Activated T-helper 1 cell treated with anti-CD3 and anti-CD28 coated beads, Interleukin-12 subunit alpha, Interleukin-12 subunit beta, Interleukin-2, Interleukin-4 antibody, amounts not matched to agents 30 ng/mL and 10 ng/mL and 1 ng/mL, durations not matched to agents 14 hours and 24 hours and 36 hours (primary cell): ENCODE measurements around the gene MDC1. TPM values are rescaled to one million over a fixed set of nuclear protein-coding genes. Genes with fewer than 3 reads are reported as not detected.
A peak's percentile ranks its signal among the peaks of the same experiment; 100 is the strongest.
"Not testable (repeated sequence)": the region's sequence is repeated elsewhere in the genome, so short reads cannot be mapped to it uniquely, and the experiment has no call there.

Source experiments
- DNase-seq: peaks from one replicate; pipeline ENCODE4 v3.0.0; 2021; ENCODE audit warnings: low spot score
- H3K27ac Mint-ChIP-seq: one replicate; pipeline ENCODE4 v1.8.0; 2021; ENCODE audit warnings: mild to moderate bottlenecking, mixed read lengths
- H3K27me3 Mint-ChIP-seq: one replicate; pipeline ENCODE4 v1.8.0; 2022; ENCODE audit warnings: mild to moderate bottlenecking, moderate library complexity, mixed read lengths; ENCODE audit not compliant: insufficient read depth
- H3K36me3 Mint-ChIP-seq: one replicate; pipeline ENCODE4 v1.8.0; 2021; ENCODE audit warnings: low read depth, mixed read lengths
- H3K4me1 Mint-ChIP-seq: one replicate; pipeline ENCODE4 v1.8.0; 2021; ENCODE audit warnings: low read depth, mixed read lengths
- H3K4me3 Mint-ChIP-seq: one replicate; pipeline ENCODE4 v1.8.0; 2021; ENCODE audit warnings: mild to moderate bottlenecking, moderate library complexity, mixed read lengths
- H3K9me3 Mint-ChIP-seq: one replicate; pipeline ENCODE4 v1.8.0; 2021; ENCODE audit warnings: mixed read lengths
- intact Hi-C: fragments of 100-400 bp; cut with micrococcal nuclease; formaldehyde crosslinking; loops from one replicate; pipeline ENCODE4 v1.15.1; 2024
- total RNA-seq: library from RNA; stranded (reverse); gene quantifications from 2 replicates; pipeline ENCODE4 v1.2.3, GENCODE V29; 2022

Gene MDC1
- total RNA-seq, 1 donor from 2014 or later, result 93.7 TPM

GRCh38 chr6:30724906-30725667, 8.0 kb upstream of the MDC1 start:
- H3K27me3 Mint-ChIP-seq, result no peaks in the 10 kb centered on the region
- peaks cover 44% of the 10 kb centered on the region for H3K4me1 Mint-ChIP-seq
- H3K9me3 Mint-ChIP-seq, result no peaks in the 10 kb centered on the region
- no peak for DNase-seq
- H3K27ac Mint-ChIP-seq, result peak overlapping the region; percentile 6
- intact Hi-C loops, result loop anchor here (1.0 kb wide), 1 partner anchor 10 kb away; no protein-coding TSS in a partner anchor
- H3K4me3 Mint-ChIP-seq, result peak overlapping the region; percentile 77
- peaks cover 65% of the 10 kb centered on the region for H3K36me3 Mint-ChIP-seq

- H3K27me3 Mint-ChIP-seq, DNase-seq, intact Hi-C loops, H3K9me3 Mint-ChIP-seq: not testable (repeated sequence)
- Mint-ChIP-seq H3K4me1 (peaks cover 48% of the 10 kb centered on the region), H3K4me3 (peak overlapping the region; percentile 95), H3K27ac (peak overlapping the region; percentile 78), H3K36me3 (peaks cover 61% of the 10 kb centered on the region)
Observed at GRCh38 chr6:30723843-30724741, 7.0 kb upstream of the MDC1 start.

- intact Hi-C loops, result not testable (repeated sequence)
- peaks cover 61% of the 10 kb centered on the region for H3K36me3 Mint-ChIP-seq
- peak overlapping the region; percentile 83 for H3K27ac Mint-ChIP-seq
Observed at GRCh38 chr6:30723159-30723842, 6.2 kb upstream of the MDC1 start.

GRCh38 chr6:30722280-30723112, 5.4 kb upstream of the MDC1 start:
- intact Hi-C loops, result loop anchor here (1.0 kb wide), 2 partner anchors 9 to 43 kb away; no protein-coding TSS in a partner anchor
- H3K27ac Mint-ChIP-seq, result peak overlapping the region; percentile 83
- no peaks in the 10 kb centered on the region for H3K9me3 Mint-ChIP-seq
- DNase-seq, result peak; percentile 77
- peaks cover 56% of the 10 kb centered on the region for H3K36me3 Mint-ChIP-seq
- H3K27me3 Mint-ChIP-seq, result no peaks in the 10 kb centered on the region
- peaks cover 53% of the 10 kb centered on the region for H3K4me1 Mint-ChIP-seq
- H3K4me3 Mint-ChIP-seq, result peak overlapping the region; percentile 95

More at GRCh38 chr6:30723159-30723842, 6.2 kb upstream of the MDC1 start:
- Mint-ChIP-seq H3K4me1 (peaks cover 50% of the 10 kb centered on the region), H3K4me3 (peak overlapping the region; percentile 95)
- not testable (repeated sequence) for H3K27me3 Mint-ChIP-seq, H3K9me3 Mint-ChIP-seq, DNase-seq

GRCh38 chr6:30722025-30722279, 4.9 kb upstream of the MDC1 start:
- intact Hi-C loops, result loop anchor here (1.0 kb wide), 2 partner anchors 9 to 43 kb away; no protein-coding TSS in a partner anchor
- not testable (repeated sequence) for H3K9me3 Mint-ChIP-seq, H3K27me3 Mint-ChIP-seq, DNase-seq
- peaks cover 55% of the 10 kb centered on the region for H3K4me1 Mint-ChIP-seq
- H3K36me3 Mint-ChIP-seq, result peaks cover 53% of the 10 kb centered on the region
- peak overlapping the region; percentile 83 for H3K27ac Mint-ChIP-seq
- H3K4me3 Mint-ChIP-seq, result peak overlapping the region; percentile 95

GRCh38 chr6:30721198-30722024, 4.3 kb upstream of the MDC1 start:
- intact Hi-C loops, result loop anchor here (1.0 to 2.0 kb wide), 6 partner anchors 10 to 150 kb away; partner anchors contain the start of genes ABCF1, C6orf136 and FLOT1
- H3K4me1 Mint-ChIP-seq, result peaks cover 58% of the 10 kb centered on the region
- peak; percentile 93 for DNase-seq
- H3K36me3 Mint-ChIP-seq, result peaks cover 53% of the 10 kb centered on the region
- peak overlapping the region; percentile 83 for H3K27ac Mint-ChIP-seq
- no peaks in the 10 kb centered on the region for H3K9me3 Mint-ChIP-seq
- peak overlapping the region; percentile 95 for H3K4me3 Mint-ChIP-seq
- no peaks in the 10 kb centered on the region for H3K27me3 Mint-ChIP-seq

- peak overlapping the region; percentile 95 for H3K4me3 Mint-ChIP-seq
- peaks cover 53% of the 10 kb centered on the region for H3K36me3 Mint-ChIP-seq
- no peaks in the 10 kb centered on the region for H3K27me3 Mint-ChIP-seq
- peak; percentile 55 for DNase-seq
- peaks cover 62% of the 10 kb centered on the region for H3K4me1 Mint-ChIP-seq
- H3K27ac Mint-ChIP-seq, result peak overlapping the region; percentile 83
- intact Hi-C loops, result loop anchor here (1.0 to 2.0 kb wide), 4 partner anchors 16 to 149 kb away; partner anchors contain the start of genes ABCF1, C6orf136 and FLOT1
- H3K9me3 Mint-ChIP-seq, result no peaks in the 10 kb centered on the region
Observed at GRCh38 chr6:30720738-30721197, 3.7 kb upstream of the MDC1 start.

GRCh38 chr6:30719791-30720737, 3.0 kb upstream of the MDC1 start, which contains the start of gene TUBB:
TUBB (plus strand) TSS chr6:30720352; CDS start chr6:30720507, 155 bp downstream.
- Mint-ChIP-seq H3K27me3 (no peaks in the 10 kb centered on the region), H3K27ac (peak within 1 kb of the TSS; percentile 83), H3K4me3 (peak within 1 kb of the TSS; percentile 95), H3K36me3 (peaks cover 54% of the 10 kb centered on the region), H3K4me1 (peaks cover 59% of the 10 kb centered on the region), H3K9me3 (no peaks in the 10 kb centered on the region)
- intact Hi-C loops, result loop anchor here (2.0 to 10.0 kb wide), 3 partner anchors 17 to 795 kb away; no protein-coding TSS in a partner anchor
- DNase-seq, result peak; percentile 95

- peak overlapping the region; percentile 83 for H3K27ac Mint-ChIP-seq
- H3K36me3 Mint-ChIP-seq, result peaks cover 55% of the 10 kb centered on the region
- peaks cover 58% of the 10 kb centered on the region for H3K4me1 Mint-ChIP-seq
- intact Hi-C loops, result loop anchor here (10.0 kb wide), 2 partner anchors 475 to 795 kb away; no protein-coding TSS in a partner anchor
- peak overlapping the region; percentile 95 for H3K4me3 Mint-ChIP-seq
- no peaks in the 10 kb centered on the region for H3K27me3 Mint-ChIP-seq
- DNase-seq, result no peak
- no peaks in the 10 kb centered on the region for H3K9me3 Mint-ChIP-seq
Observed at GRCh38 chr6:30719356-30719755, 2.3 kb upstream of the MDC1 start.
